HepG2 (cell line): Measurements from ENCODE around the gene CHMP4B. TPM values are rescaled to one million over a fixed set of nuclear protein-coding genes. Genes with fewer than 3 reads are reported as not detected.

ENCODE experiments used
- ARID4A ChIP-seq: sonication (generic); formaldehyde crosslinking; IDR thresholded peaks from 2 replicates; pipeline ENCODE4 v1.5.0; 2020; ENCODE audit warnings: mild to moderate bottlenecking, missing genetic modification reagents, borderline replicate concordance
- ARNT2 ChIP-seq: sonication (generic); formaldehyde crosslinking; IDR thresholded peaks from 2 replicates; pipeline ENCODE4 v1.8.0; 2022; ENCODE audit warnings: mild to moderate bottlenecking, low read depth, missing genetic modification reagents, moderate library complexity
- HES4 ChIP-seq: sonication (generic); formaldehyde crosslinking; IDR thresholded peaks from 2 replicates; pipeline ENCODE4 v1.9.0; 2021; ENCODE audit warnings: mild to moderate bottlenecking, missing genetic modification reagents, borderline replicate concordance
- IRX3 ChIP-seq: sonication (generic); formaldehyde crosslinking; IDR thresholded peaks from 2 replicates; pipeline ENCODE4 v1.8.1; 2023; ENCODE audit warnings: mild to moderate bottlenecking, low read depth, missing genetic modification reagents, borderline replicate concordance
- PBX2 ChIP-seq: IDR thresholded peaks from 2 replicates; pipeline ENCODE4 v1.6.1; 2016; ENCODE audit warnings: control low read depth
- PCBP1 ChIP-seq: fragments of 200-400 bp; formaldehyde crosslinking; IDR thresholded peaks from 2 replicates; pipeline ENCODE4 v1.6.1; 2017; ENCODE audit warnings: mild to moderate bottlenecking, low read depth, low read length, borderline replicate concordance
- STAG1 ChIP-seq: sonication (generic); formaldehyde crosslinking; IDR thresholded peaks from 2 replicates; pipeline ENCODE4 v1.4.0; 2020; ENCODE audit warnings: missing genetic modification reagents
- ZFP90 ChIP-seq: sonication (generic); formaldehyde crosslinking; IDR thresholded peaks from 2 replicates; pipeline ENCODE4 v1.8.0; 2022; ENCODE audit warnings: missing genetic modification reagents, mild to moderate bottlenecking, inconsistent platforms, borderline replicate concordance
- ZNF740 ChIP-seq: sonication (generic); formaldehyde crosslinking; IDR thresholded peaks from 2 replicates; pipeline ENCODE4 v1.4.0; 2020; ENCODE audit warnings: missing genetic modification reagents
- ZNF792 ChIP-seq: IDR thresholded peaks from 2 replicates; pipeline ENCODE4 v1.6.1; 2016
- polyA plus RNA-seq, 8 experiments: library from polyadenylated mRNA; depleted of rRNA in 3 of 8; stranded (reverse) in 7 of 8; unstranded in 1 of 8; fragments of >200 nt; fragmentation: Illumina TruSeq in 4 of 8; extraction: Trizol in 4 of 8; gene quantifications; 2 replicates each; pipeline versions ENCODE4 v1.2.1 to v1.2.3, GENCODE V29; 2011 to 2016; ENCODE audit warnings: low read depth in 4 of 8, missing spikeins in 1 of 8, mixed read lengths in 1 of 8; ENCODE audit not compliant: insufficient read depth in 1 of 8
- total RNA-seq, 5 experiments: library from RNA; depleted of rRNA; stranded (reverse); fragments of >200 nt; fragmentation: Illumina TruSeq; extraction: Trizol; gene quantifications; 2 replicates each; pipeline ENCODE4 v1.2.3, GENCODE V29; 2016; ENCODE audit warnings: low read depth in 1 of 5
- TF ChIP-seq, protein P1 (sequence below): sonication (generic); formaldehyde crosslinking; IDR thresholded peaks from 2 replicates; pipeline ENCODE4 v1.4.0; 2020; ENCODE audit warnings: missing genetic modification reagents
- TF ChIP-seq, protein P2 (sequence below): sonication (generic); formaldehyde crosslinking; conservative IDR thresholded peaks from 2 replicates; pipeline ENCODE4 v1.8.0; 2022; ENCODE audit warnings: missing genetic modification reagents
- TF ChIP-seq, protein P3 (sequence below): sonication (generic); formaldehyde crosslinking; IDR thresholded peaks from 2 replicates; pipeline ENCODE4 v1.8.0; 2022; ENCODE audit warnings: mild to moderate bottlenecking, missing genetic modification reagents

CHMP4B gene
- total and polyA plus RNA-seq, 2 of the 13 experiments (the other 11 are each of a cell fraction or from before 2014, with no cell fraction given), result 40.1 to 45.6 TPM

DNA sequence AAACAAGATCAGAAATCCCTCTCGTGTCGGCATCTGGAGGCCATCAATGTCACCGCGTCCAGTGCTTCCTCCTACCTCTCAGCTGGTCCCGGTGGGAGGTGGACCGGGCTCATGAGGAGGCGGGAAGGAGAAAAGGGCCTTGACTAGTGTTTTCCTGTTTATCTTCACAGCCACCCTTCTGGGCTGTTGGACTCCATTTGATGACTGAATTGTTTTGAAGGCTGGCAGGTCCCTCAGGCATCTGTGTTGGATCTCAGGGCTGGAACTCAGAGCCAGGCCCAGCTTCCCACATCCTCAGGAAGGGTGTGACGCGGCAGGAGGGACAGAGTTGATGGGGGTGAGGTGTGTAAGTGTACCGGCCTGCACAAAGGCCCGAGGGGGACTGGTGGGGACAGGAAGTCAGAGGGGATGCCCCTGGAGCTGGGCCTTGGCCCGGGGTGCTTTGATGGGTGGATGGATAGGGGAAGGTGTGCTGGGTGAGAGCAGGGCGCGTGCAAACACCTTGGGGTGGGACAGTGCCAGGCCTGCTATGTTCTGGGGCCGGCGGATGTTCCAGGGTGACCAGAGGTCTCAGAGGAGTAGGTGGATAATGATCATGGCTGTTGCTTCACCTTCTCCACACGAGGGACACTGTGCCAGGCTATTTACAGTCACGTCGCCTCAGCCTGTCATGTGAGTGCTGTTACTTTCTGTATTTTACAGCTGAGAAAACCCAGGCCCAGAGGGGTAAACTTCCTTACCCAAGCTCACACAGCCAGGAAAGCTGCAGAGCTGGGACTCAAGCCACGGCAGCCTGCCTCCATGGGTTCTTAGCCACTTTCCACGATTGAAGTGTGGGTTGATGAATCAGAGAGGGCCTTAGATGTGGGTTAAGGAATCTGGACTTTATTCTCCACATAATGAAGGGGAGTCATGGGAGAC, 17.9 kb upstream of the CHMP4B start (continued):
- TF ChIP-seq PCBP1 (no peak), HES4 (CRISPR knock-in tag) (no peak), ZFP90 (CRISPR knock-in tag) (0 out of 2 replicates have a peak, but pooled peaks have one; percentile 17), IRX3 (CRISPR knock-in tag) (no peak), ARNT2 (CRISPR knock-in tag) (0 out of 2 replicates have a peak, but pooled peaks have one; percentile 19), STAG1 (CRISPR knock-in tag) (0 out of 2 replicates have a peak, but pooled peaks have one; percentile 19), ZNF792 (0 out of 2 replicates have a peak, but pooled peaks have one; percentile 12), ZNF740 (no peak), ARID4A (CRISPR knock-in tag) (peak; percentile 48; the same call in 1 of the 2 replicates), PBX2 (CRISPR knock-in tag) (0 out of 2 replicates have a peak, but pooled peaks have one; percentile 34)
- TF ChIP-seq, protein P1, sequence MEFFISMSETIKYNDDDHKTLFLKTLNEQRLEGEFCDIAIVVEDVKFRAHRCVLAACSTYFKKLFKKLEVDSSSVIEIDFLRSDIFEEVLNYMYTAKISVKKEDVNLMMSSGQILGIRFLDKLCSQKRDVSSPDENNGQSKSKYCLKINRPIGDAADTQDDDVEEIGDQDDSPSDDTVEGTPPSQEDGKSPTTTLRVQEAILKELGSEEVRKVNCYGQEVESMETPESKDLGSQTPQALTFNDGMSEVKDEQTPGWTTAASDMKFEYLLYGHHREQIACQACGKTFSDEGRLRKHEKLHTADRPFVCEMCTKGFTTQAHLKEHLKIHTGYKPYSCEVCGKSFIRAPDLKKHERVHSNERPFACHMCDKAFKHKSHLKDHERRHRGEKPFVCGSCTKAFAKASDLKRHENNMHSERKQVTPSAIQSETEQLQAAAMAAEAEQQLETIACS (CRISPR knock-in tag), result 0 out of 2 replicates have a peak, but pooled peaks have one; percentile 29
- TF ChIP-seq, protein P2, sequence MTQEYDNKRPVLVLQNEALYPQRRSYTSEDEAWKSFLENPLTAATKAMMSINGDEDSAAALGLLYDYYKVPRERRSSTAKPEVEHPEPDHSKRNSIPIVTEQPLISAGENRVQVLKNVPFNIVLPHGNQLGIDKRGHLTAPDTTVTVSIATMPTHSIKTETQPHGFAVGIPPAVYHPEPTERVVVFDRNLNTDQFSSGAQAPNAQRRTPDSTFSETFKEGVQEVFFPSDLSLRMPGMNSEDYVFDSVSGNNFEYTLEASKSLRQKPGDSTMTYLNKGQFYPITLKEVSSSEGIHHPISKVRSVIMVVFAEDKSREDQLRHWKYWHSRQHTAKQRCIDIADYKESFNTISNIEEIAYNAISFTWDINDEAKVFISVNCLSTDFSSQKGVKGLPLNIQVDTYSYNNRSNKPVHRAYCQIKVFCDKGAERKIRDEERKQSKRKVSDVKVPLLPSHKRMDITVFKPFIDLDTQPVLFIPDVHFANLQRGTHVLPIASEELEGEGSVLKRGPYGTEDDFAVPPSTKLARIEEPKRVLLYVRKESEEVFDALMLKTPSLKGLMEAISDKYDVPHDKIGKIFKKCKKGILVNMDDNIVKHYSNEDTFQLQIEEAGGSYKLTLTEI (CRISPR knock-in tag), result no peak
- TF ChIP-seq, protein P3, sequence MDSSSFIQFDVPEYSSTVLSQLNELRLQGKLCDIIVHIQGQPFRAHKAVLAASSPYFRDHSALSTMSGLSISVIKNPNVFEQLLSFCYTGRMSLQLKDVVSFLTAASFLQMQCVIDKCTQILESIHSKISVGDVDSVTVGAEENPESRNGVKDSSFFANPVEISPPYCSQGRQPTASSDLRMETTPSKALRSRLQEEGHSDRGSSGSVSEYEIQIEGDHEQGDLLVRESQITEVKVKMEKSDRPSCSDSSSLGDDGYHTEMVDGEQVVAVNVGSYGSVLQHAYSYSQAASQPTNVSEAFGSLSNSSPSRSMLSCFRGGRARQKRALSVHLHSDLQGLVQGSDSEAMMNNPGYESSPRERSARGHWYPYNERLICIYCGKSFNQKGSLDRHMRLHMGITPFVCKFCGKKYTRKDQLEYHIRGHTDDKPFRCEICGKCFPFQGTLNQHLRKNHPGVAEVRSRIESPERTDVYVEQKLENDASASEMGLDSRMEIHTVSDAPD, result no peak
